Stimulated activated CD4-positive, alpha-beta T cell treated with anti-CD3 and anti-CD28 coated beads, TNF-alpha, amount 100 ng/mL, for 1 hour (primary cell): ENCODE results near the gene RAB3GAP2.
"Not testable (repeated sequence)": the region's sequence is repeated elsewhere in the genome, so short reads cannot be mapped to it uniquely, and the experiment has no call there.

Source experiments
- DNase-seq, 3 donors: peaks; one replicate each; pipeline ENCODE4 v3.0.0-alpha.2; 2020; ENCODE audit warnings: low read depth in 3 of 3, low spot score in 1 of 3

The RAB3GAP2 gene

DNA sequence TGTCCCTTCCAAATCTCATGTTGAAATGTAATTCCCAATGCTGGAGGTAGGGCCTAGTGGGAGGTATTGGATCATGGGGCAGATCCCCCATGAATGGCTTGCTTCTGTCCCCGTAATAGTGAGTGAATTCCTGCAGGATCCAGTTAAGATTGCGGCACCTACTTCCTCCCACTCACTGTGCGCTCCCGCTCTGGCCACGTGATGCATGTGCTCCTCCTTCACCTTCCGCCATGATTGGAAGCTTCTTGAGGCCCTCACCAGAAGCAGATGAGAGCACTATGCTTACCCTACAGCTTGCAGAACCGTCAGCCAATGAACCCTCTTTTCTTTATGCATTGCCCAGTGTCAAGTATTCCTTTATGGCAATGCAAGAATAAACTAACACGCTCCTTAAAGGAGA lies 14.9 kb upstream of the RAB3GAP2 start:
- DNase-seq: no peak

- DNase-seq: no peak
Observed at GRCh38 chr1:220283625-220284024, 11.4 kb upstream of the RAB3GAP2 start.

DNA sequence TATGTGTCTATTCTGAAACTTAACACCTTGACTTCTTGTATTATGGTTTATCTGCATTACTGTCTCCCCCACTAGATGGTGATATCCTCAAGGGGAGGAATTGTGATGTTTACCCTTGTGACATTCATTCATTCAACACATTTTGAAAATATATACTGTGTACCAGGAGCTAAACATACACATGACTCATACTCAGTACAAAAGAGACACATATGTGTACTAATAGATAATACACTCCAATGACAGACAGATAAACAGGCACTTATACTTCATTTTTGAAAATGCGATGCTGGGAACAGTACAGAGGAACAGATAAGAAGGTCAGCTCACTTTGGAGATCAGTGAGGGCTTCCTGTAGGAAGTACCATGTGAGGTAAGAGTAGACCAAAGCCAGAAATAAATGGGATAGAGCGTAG lies 8.9 kb upstream of the RAB3GAP2 start:
- DNase-seq: no peak

DNA sequence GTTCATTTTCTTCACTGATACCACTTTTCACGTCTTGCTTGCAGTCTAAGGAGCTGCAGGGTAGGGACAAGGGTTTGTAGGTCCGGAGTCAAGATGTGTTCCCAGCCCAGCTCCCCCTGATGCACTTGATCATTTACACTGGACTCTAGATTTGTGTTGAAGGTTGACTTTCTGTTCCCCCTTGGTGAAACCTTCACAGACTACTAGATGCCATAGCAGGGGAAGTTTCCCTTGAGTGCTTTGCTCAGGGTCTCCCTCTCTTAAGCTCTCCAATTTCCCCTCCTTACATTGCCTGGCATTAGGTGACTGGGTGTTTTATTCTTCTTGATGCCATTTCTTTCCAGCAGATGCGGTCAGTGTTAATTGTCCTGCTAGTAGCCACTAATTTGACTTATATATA lies 8.0 kb upstream of the RAB3GAP2 start:
- DNase-seq: no peak

DNA sequence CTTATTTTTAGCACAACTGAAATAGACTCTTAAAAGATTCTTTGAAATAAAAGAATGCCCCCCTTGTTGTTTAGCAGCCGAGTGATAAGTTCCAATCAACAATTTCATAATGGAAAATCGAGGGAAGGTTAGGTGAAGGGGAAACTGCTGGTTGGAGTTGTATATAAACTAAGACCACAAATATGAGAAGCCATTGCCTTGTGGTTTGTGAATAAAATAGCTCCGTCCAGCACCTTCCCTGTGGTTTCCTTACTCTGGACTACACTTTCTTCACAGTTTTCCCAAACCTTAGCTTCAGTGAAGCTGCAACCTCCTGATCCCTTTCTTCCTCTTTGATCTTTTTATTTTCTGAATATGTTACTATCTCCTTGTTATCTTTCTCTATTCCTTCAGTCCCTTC lies 6.7 kb upstream of the RAB3GAP2 start:
- DNase-seq: no peak

DNA sequence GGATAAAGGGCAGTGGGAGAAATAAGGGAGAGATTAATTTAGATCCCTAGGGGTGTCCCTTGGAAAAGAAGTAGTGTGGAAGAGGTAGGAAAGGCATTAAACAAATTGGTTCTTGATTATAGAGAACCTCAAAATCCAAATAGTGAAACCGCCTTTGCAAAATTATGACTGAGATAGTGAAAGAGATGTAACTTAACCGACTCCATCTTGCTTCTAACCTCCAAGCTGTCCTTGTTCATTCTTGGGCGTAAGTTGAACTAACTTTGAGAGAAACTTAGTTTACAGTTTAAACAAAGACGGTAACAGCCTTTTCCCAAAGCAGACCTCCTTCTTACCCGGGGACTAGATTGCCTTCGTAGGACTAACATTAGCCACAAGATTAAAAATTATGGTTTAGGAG lies 3.2 kb upstream of the RAB3GAP2 start:
- no peak for DNase-seq

DNA sequence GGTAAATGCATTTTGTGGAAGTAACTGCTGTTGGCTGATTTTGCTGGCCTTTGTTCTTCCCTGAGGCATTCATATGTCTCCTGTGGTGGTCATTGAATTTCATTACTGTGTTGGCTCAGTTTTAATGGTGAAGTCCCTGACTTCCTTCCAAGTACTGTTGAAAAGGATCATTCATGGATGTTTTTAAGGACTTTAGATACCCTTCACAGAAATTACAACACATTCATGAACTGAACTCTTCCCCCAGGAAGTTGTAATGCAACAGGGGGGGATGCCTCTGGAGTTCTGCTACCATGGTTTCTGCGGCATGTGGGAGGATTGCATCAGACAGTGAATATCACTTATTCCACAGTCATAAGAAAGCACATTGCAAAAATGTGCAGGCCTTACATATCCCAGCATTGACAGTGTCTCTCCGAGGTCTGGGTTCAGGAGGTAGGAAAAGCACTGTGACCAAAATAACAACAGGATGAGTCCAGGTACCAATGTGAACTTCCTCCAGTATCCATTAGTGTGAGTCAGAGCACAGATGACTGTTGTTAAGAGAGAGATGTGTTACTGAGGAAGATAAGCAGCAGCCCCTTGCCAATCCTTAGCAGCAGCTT lies 2.1 kb upstream of the RAB3GAP2 start:
- no peak for DNase-seq

DNA sequence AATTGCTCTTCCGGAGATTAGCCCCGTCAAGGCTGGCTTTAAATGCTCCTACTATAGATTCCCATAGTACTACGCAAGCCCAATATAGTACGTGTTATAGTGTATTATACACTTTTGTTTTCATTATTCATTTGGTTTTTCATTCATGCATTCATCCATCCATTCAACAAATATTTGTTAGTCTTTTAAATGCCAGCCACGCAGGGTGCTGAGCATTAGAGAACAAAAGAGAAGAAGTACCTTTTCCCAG lies 513 bp upstream of the RAB3GAP2 start:
- DNase-seq: no peak

- DNase-seq: no peak
Observed at GRCh38 chr1:220271706-220272046, 577 bp downstream of the RAB3GAP2 start.

- DNase-seq: no peak
Observed at GRCh38 chr1:220269036-220269435, 3.2 kb downstream of the RAB3GAP2 start.

- no peak for DNase-seq
Observed at GRCh38 chr1:220267630-220268029, 4.6 kb downstream of the RAB3GAP2 start.

- not testable (repeated sequence) for DNase-seq
Observed at GRCh38 chr1:220260228-220260627, 12.0 kb downstream of the RAB3GAP2 start.

DNA sequence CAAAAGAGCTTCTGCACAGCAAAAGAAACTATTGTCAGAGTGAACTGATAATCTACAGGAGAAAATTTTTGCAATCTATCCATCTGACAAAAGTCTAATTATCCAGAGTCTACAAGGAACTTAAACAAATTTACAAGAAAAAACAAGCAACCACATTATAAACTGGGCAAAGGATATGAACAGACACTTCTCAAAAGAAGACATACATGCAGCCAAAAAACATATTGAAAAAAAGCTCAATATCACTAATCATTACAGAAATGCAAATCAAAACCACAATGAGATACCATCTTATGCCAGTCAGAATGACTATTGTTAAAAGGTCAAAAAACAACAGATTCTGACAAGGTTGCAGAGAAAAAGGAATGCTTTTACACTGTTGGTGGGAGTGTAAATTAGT lies 12.5 kb downstream of the RAB3GAP2 start:
- DNase-seq: not testable (repeated sequence)

DNA sequence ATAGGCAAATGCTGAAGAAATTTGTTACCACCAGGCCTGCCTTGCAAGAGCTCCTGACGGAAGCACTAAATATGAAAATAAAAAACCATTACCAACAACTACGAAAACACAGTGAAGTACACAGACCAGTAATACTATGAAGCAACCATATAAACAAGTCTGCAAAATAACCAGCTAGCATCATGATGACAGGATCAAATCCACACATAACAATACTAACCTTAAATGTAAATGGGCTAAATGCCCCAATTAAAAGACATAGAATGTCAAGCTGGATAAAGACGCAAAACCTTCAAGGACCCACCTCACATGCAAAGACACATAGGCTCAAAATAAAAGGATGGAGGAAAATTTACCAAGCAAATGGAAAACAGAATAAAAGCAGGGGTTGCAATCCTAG lies 16.1 kb downstream of the RAB3GAP2 start:
- DNase-seq: not testable (repeated sequence)

DNA sequence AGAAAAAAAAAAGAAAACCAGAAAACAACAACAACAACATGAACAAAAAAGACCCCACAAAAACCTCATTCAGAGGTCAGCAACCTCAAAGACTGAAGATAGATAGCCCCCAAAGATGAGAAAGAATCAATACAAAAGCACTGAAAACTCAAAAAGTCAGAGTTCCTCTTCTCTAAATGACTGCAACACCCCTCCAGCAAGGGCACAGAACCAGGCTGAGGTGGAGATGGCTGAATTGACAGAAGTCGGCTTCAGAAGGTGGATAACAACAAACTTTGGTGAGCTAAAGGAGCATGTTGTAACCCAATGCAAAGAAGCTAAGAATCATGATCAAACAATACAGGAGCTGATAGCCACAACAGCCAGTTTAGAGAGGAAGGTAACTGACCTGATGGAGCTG lies 17.0 kb downstream of the RAB3GAP2 start:
- no peak for DNase-seq

GRCh38 chr1:220253290-220253689 lies 19.0 kb downstream of the RAB3GAP2 start:
- DNase-seq: not testable (repeated sequence)

- no peak for DNase-seq
Observed at GRCh38 chr1:220251272-220251671, 21.0 kb downstream of the RAB3GAP2 start.

GRCh38 chr1:220250681-220251080 lies 21.6 kb downstream of the RAB3GAP2 start:
- DNase-seq: no peak

DNA sequence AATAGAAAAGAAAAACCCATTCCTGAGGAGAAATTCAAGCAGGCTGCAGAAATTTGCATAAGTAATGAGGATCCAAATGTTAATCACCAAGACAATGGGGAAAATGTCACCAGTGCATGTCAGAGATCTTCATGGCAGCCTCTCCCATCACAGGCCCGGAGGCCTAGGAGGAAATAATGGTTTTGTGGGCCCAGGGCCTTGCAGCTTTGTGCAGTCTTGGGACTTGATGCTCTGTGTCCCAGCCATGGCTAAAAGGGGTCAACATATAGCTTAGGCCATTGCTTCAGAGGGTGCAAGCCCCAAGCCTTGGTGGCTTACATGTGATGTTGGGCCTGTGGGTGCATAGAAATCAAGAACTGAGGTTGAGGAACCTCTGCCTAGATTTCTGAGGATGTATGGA lies 22.7 kb downstream of the RAB3GAP2 start:
- DNase-seq: no peak

- DNase-seq: not testable (repeated sequence)
Observed at GRCh38 chr1:220248715-220249265, 23.5 kb downstream of the RAB3GAP2 start.

- not testable (repeated sequence) for DNase-seq
Observed at GRCh38 chr1:220245900-220246299, 26.4 kb downstream of the RAB3GAP2 start.

DNA sequence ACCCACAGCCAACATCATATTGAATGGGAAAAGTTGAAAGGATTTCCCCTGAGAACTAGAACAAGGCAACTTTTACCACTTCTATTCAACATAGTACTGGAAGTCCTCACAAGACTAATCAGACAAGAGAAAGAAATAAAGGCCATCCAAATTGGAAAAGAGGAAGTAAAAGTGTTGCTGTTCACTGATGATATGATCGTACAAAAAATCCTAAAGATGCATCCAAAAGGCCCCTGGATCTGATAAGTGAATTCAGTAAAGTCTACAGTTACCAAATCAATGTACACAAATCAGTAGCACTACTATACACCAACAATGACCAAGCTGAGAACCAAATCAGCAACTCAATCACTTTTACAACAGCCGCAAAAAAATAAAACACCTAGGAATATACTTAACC lies 28.3 kb downstream of the RAB3GAP2 start:
- no peak for DNase-seq

DNA sequence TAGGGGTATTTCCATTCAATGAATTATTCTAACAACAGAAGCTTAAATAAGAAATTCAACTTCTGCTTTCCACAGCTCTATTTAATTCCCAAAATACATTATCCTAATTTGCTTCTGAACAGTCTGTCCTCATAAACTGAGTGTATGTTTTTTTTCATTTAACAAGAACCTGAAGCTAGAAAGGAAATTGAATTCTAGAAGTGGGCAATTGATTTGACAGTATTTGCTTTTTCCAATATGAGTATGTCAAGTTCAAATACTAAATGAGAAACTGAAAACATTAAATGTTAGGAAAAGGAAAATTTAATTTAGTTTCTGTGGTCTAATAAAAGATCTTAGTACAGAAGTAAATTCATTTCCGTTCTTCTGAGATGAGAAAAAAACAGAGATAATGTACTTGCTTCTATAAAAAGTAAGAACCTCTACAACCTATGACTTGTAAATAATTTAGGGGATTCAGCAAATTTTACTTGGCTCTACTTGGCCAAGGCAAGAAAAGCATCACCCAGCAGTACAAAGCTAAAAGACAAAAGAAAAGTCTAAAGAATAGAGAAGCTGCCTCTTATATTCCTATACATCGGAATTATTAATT lies 31.1 kb downstream of the RAB3GAP2 start:
- DNase-seq: no peak
